ENCODE results near the gene CLDN12.
A peak's percentile ranks its signal among the peaks of the same experiment; 100 is the strongest.

CLDN12 gene

DNA sequence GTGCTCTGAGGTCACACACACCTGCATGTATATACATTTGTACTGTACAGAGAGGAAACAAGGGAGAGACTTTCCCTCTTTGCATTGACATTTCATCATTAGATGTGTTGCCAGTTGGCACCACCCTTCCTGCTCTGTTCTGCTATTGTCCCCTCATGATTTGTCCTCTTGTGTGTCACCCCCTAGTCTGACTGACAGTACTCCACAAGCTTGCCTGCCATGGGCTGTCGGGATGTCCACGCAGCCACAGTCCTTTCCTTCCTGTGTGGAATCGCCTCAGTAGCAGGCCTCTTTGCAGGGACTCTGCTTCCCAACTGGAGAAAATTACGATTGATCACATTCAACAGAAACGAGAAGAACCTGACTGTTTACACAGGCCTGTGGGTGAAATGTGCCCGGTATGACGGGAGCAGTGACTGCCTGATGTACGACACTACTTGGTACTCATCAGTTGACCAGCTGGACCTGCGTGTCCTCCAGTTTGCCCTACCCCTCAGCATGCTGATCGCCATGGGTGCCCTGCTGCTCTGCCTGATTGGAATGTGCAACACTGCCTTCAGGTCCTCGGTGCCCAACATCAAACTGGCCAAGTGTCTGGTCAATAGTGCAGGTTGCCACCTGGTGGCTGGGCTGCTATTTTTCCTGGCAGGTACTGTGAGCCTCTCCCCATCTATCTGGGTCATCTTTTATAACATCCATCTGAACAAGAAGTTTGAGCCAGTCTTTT, 9.4 kb downstream of the CLDN12 start:
- no peaks in the 10 kb centered on the region for H3K9me3 Mint-ChIP-seq
- DNase-seq (ENCODE audit: low spot score in 2 of 2), result no peak
- ATAC-seq, result peak; percentile 44
- no peaks in the 10 kb centered on the region for H3K36me3 Mint-ChIP-seq
- no peak overlapping the region for H3K27ac Mint-ChIP-seq
- no peak overlapping the region for H3K4me3 Mint-ChIP-seq
- no peaks in the 10 kb centered on the region for H3K4me1 Mint-ChIP-seq

DNA sequence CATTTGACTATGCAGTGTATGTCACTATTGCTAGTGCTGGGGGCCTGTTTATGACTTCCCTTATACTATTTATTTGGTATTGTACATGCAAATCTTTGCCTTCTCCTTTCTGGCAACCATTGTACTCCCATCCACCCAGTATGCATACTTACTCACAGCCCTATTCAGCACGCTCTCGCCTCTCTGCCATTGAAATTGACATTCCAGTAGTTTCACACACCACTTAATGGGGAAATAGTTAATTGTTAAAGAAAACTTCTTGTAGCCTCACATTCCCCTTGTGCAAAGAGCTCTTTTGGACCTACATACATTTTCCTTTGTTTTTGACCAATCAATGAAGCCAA, 9.9 kb downstream of the CLDN12 start:
- Mint-ChIP-seq H3K27ac (no peak overlapping the region), H3K9me3 (no peaks in the 10 kb centered on the region), H3K4me3 (no peak overlapping the region), H3K36me3 (no peaks in the 10 kb centered on the region), H3K4me1 (no peaks in the 10 kb centered on the region)
- DNase-seq (ENCODE audit: low spot score in 2 of 2) (no peak), ATAC-seq (no peak)

DNA sequence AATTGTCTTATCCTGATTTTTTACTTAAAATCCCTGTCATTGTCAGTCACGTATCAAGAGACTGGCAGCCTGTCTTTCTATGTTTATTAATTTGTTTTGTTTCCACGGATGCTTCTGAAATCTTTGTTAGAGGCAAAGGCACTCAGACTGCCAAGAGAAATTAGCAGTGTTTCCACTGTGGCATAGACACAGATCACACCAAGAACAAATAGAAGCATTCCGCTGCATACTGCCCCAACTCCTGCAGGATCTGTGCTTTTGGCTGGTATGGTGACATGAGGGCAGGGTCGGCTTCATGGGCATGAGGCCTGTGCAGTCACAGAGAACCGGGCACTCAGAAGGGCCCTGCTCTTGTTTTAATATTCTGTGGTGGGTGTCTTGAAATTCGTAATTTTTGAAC, 18.4 kb downstream of the CLDN12 start:
- Mint-ChIP-seq H3K27ac (no peak overlapping the region), H3K4me3 (no peak overlapping the region), H3K9me3 (no peaks in the 10 kb centered on the region), H3K36me3 (no peaks in the 10 kb centered on the region), H3K4me1 (peaks cover 15% of the 10 kb centered on the region)
- DNase-seq (ENCODE audit: low spot score in 2 of 2), result no peak
- ATAC-seq, result no peak

DNA sequence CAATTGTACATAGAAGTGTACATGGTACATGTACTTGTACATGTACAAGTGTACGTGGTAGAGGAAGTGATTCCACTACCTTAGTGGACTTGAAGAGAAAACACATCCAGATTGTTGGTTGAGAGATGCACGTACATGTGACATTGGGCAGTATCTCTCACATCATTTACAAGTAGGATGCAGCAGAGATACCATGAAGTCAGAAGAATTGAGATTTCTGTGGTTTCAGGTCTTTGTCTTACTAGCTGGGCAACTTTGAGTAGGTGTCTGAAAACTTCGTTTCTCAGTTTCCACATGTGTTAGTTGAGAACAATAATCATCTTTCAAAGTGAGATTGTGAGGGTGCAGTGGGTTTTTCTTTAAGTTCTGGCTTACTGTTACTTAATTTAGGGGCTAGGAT, 21.5 kb downstream of the CLDN12 start:
- H3K4me1 Mint-ChIP-seq, result peaks cover 15% of the 10 kb centered on the region
- no peaks in the 10 kb centered on the region for H3K36me3 Mint-ChIP-seq
- peak overlapping the region; percentile 33 for H3K27ac Mint-ChIP-seq
- H3K4me3 Mint-ChIP-seq, result peak overlapping the region; percentile 21
- H3K9me3 Mint-ChIP-seq, result no peaks in the 10 kb centered on the region
- ATAC-seq (peak; percentile 96), DNase-seq (ENCODE audit: low spot score in 2 of 2) (no peak)

DNA sequence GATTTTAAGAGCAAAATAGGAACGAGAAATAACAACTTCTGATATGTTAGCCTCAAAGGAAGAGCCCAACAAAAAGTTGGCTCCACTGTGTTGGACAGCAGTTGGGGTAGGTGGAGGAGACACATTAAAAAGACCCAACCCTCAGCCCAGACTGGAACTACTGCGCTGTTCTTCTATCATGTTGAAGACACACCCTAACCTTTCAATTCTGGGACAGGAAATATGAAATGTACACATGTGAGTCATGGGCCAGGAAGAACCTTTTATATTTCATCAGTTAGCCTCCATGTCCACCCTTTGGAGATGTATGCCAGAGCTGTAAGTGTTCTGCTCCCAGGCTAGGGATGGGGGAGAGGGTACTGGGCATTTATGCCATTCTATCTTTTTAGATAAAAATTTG, 22.1 kb downstream of the CLDN12 start:
- Mint-ChIP-seq H3K4me1 (peaks cover 15% of the 10 kb centered on the region), H3K27ac (peak overlapping the region; percentile 33), H3K9me3 (no peaks in the 10 kb centered on the region), H3K4me3 (peak overlapping the region; percentile 21), H3K36me3 (no peaks in the 10 kb centered on the region)
- peak; percentile 46 for ATAC-seq
- no peak for DNase-seq (ENCODE audit: low spot score in 2 of 2)

DNA sequence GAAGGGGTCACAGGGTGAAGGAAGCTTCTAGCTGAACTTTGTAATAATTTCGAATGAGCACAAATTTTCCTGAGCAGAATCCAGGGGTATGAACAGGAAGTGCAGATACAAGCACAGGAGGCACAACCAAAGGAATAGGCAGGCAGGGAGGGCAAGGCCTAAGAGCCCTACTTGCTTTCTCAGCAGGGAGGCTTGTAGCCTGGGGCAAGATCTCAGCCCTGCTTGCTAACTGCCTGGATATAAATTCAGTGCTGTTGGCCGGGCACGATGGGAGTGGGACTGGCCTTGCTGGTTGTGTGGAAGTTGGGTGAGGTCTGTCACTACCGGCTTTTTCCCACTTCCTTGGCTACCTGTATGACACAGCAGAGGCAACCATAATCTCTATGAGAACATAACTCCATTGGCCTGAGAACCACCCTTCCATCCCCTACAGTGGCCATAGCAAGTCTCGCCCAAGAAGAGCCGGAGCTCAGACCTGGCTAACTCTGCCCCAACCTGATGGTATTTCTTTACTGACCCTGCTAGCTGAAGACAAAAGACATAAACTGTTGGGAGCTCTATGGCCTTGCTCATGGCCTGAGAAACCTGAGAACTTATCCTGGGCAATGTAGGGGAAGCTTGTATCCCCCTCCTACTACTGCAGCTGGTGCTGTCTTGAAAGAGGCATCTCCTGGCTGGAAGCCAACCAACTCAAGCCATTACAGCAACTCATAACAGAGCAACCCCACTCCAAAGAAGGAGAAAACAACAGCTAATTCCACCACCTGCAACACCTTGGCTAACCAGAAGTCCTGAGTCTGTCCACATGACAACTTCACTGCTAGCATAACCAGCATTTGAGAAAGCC, 27.6 kb downstream of the CLDN12 start:
- no peaks in the 10 kb centered on the region for H3K9me3 Mint-ChIP-seq
- H3K4me3 Mint-ChIP-seq, result no peak overlapping the region
- ATAC-seq, result peak; percentile 26
- DNase-seq (ENCODE audit: low spot score in 2 of 2), result no peak
- H3K4me1 Mint-ChIP-seq, result no peaks in the 10 kb centered on the region
- no peak overlapping the region for H3K27ac Mint-ChIP-seq
- no peaks in the 10 kb centered on the region for H3K36me3 Mint-ChIP-seq

DNA sequence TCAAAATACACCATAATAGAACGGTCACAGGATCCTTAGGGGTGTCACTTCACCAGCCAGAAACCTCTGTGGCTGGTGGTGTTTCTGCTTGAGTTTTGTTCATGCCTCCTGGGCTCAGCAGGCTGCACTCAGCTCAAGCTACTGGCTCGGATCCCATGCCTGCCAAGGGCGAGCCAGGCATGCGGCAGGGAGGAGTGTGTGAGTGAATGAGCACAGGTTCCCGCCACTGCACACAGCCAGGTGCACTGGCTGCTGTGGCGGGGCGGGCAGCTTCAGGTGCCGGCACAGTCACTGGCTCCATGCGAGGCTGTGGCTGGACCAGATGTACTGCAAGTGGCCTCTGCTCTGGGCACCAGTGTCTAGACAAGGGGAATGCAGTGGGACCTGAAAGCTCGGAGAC, 29.5 kb downstream of the CLDN12 start:
- Mint-ChIP-seq H3K9me3 (no peaks in the 10 kb centered on the region), H3K4me3 (no peak overlapping the region), H3K27ac (no peak overlapping the region), H3K36me3 (no peaks in the 10 kb centered on the region), H3K4me1 (no peaks in the 10 kb centered on the region)
- DNase-seq (ENCODE audit: low spot score in 2 of 2), result no peak
- peak; percentile 26 for ATAC-seq

DNA sequence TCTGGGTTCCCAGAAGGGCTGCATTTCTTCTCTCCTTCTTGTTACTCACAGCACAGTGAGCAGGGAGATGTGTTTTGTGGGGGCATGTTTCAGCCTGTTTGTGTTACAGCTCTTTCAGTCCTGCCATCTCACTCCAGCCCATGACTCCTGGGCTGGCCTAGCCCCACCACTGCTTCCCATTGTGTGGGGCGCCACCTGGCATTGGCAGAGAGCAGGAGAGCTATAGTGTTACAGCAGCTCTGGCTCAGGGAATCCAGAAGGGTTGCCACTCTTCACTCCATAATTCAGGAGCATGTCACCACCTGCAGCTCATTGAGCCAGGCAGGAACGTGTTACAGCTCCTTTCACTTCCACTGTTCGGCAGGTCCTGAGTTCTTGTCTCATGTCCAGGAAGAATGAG, 30.0 kb downstream of the CLDN12 start:
- no peak overlapping the region for H3K4me3 Mint-ChIP-seq
- H3K4me1 Mint-ChIP-seq, result no peaks in the 10 kb centered on the region
- DNase-seq (ENCODE audit: low spot score in 2 of 2) (no peak), ATAC-seq (peak; percentile 19)
- H3K36me3 Mint-ChIP-seq, result no peaks in the 10 kb centered on the region
- no peaks in the 10 kb centered on the region for H3K9me3 Mint-ChIP-seq
- H3K27ac Mint-ChIP-seq, result no peak overlapping the region

DNA sequence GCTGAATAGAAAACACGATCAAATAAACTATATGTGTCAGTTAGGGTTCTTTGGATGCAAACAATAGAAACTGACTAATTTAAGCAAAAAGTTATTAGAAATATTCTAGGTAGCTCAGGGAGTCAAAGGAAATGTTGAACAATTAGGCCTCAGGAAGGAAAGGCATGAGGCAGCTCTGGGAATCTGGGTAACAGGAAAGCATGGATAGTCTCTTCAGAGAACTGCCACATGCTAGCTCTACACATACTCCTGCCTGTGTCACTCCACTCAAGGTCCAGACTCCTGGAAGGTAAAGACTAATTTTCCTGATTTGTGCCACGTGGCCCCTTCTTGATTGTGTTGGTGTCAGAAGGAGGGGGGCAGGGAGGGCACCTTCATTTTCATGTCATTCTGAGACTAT, 42.4 kb downstream of the CLDN12 start:
- Mint-ChIP-seq H3K27ac (no peak overlapping the region), H3K36me3 (no peaks in the 10 kb centered on the region), H3K4me3 (no peak overlapping the region), H3K9me3 (no peaks in the 10 kb centered on the region), H3K4me1 (no peaks in the 10 kb centered on the region)
- ATAC-seq (no peak), DNase-seq (ENCODE audit: low spot score in 2 of 2) (no peak)

DNA sequence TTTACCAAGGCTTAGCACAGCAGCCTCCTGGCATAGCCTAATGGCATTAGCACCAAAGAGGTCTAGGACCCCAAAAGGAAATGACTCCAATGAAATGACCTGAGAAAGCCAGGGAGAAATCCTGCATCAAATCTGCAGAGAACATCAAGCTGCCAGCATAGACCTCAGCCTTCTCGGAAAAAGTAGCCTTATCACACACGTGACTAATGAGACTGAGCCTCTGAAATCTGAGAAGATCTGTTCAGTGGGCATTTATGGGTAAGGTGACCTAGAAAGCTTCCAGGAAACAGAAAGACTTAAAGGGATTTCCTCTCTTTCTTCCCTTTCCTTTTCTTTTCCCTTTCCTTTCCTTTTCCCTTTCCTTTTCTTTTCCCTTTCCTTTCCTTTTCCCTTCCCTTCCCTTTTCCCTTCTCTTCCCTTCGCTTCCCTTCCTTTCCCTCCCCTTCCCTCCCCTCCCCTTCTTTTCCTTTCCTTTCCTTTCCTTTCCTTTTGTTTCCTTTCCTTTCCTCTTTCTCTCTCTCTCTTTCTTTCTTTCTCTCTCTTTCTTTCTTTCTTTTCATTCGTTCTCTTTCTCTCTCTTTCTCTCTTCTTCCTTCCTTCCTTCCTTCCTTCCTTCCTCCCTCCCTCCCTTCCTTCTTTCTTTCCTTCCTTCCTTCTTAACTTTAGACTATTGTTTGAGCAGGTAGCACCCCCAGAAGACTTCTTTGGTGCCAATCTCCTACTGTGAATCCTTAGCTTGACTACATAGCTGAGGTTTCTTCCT, 43.1 kb downstream of the CLDN12 start:
- Mint-ChIP-seq H3K36me3 (no peaks in the 10 kb centered on the region), H3K9me3 (no peaks in the 10 kb centered on the region), H3K4me1 (no peaks in the 10 kb centered on the region), H3K27ac (no peak overlapping the region), H3K4me3 (no peak overlapping the region)
- DNase-seq (ENCODE audit: low spot score in 2 of 2), result no peak
- no peak for ATAC-seq

DNA sequence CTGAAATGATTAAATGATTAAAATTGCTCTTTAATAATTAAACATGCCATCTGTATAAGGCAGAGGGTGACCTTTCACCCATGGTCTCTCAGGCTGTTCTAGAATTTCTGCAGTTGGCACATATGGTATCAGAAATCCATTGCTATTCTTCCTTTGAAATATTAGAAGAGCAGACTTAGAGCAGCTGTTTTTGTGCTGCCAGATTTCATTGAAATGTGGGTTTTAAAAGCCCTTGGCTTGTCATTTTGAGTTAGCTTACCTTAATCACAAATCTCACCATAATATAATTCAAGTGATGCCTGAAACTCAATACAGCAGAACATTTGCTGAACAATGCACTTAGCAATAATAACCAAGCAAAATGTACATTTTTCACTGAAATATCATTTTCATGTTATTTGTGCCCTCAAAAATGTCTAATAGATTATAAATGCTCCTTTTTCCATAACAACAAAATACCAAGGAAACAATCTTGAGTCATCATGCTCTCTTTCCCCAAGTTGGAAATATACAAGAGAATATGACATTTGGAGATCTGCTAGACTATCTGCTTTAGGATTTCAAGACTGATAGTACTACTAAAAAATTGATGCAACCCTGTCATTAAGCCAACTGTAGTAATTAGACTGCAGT, 50.1 kb downstream of the CLDN12 start:
- Mint-ChIP-seq H3K36me3 (no peaks in the 10 kb centered on the region), H3K4me3 (no peak overlapping the region), H3K9me3 (no peaks in the 10 kb centered on the region), H3K4me1 (peaks cover 6% of the 10 kb centered on the region), H3K27ac (no peak overlapping the region)
- no peak for DNase-seq (ENCODE audit: low spot score in 2 of 2)
- ATAC-seq, result no peak

DNA sequence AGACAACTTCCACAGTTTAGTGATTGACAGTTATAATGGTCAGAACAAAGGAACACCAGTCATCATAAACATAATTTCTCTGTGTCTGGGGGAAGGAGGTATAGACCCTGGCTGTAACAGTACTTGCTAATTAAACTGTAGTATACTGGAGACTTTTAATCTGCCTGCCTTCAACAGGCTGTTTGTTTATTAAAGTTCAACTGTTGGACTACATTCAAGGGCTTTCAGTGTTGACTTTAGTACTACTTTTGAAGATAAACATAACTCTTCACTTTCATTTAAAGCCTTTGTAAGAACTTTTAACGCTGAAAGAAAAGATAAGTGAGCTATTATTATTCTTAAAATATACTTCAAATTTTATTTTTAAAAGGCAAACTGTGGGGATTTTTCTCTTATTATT, 50.7 kb downstream of the CLDN12 start:
- no peak for ATAC-seq
- Mint-ChIP-seq H3K4me3 (no peak overlapping the region), H3K4me1 (peaks cover 6% of the 10 kb centered on the region), H3K9me3 (no peaks in the 10 kb centered on the region), H3K27ac (no peak overlapping the region), H3K36me3 (no peaks in the 10 kb centered on the region)
- DNase-seq (ENCODE audit: low spot score in 2 of 2), result no peak

DNA sequence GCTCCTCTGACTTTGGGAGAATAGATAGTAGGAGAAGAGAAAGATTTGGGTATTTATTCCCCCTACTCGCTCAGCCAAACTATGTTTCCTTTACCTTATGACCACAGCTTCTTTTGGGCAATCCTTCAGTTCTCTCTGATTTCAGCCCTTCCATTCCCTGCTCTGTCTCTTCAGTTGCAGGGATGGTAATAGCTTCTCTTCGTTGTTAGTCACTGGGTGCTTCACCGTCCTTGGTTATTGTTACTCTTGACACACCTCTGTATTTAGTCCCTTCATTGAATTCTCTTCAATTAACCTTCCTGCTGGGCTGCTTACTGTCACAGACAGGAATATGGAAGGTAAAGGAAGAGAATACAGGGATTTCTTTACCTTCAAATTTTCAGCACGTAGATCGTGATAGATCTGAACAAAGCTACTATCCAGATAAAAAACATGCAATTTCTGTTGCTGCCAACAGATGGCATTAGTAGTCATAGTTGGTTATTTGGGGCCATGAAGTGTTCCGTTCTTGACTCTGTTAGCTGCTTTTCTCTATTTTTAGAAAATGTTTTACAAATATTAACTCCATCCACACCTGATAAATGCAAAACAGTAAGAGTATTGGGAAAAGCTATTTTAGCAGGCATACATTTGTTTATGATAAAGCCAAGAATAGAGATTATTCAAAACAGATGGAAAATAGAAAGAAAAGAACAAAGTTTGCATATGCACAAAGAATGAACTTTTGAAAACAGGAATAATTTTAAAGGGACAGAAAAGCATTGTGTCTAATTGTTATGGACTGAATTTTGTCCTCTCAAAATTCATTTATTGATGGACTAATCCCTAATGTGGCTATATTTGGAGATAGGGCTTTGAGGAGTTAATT, 52.1 kb downstream of the CLDN12 start:
- Mint-ChIP-seq H3K36me3 (no peaks in the 10 kb centered on the region), H3K9me3 (no peaks in the 10 kb centered on the region), H3K27ac (no peak overlapping the region), H3K4me3 (no peak overlapping the region), H3K4me1 (peaks cover 6% of the 10 kb centered on the region)
- DNase-seq (ENCODE audit: low spot score in 2 of 2) (no peak), ATAC-seq (peak; percentile 61)

DNA sequence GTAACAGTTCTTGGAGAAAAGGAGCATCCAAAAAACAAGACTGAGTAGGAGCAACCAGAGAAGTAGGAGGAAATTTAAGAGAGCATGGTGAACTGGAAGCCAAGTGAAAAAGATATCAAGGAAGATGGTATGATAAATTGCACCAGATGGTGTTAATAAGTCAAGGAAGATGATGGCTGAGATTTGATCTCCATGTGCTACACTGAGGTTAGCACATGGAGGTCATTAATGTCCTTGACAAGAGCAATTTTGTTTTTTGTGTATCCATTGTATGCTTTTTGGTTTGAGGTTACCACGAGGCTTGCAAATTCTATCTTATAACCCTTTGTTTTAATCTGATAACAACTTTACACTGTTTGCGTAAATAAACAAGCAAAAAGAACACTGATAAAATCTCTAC, 54.8 kb downstream of the CLDN12 start:
- Mint-ChIP-seq H3K4me3 (no peak overlapping the region), H3K9me3 (no peaks in the 10 kb centered on the region), H3K4me1 (peaks cover 8% of the 10 kb centered on the region), H3K36me3 (no peaks in the 10 kb centered on the region), H3K27ac (no peak overlapping the region)
- ATAC-seq, result no peak
- DNase-seq (ENCODE audit: low spot score in 2 of 2), result no peak
